Loucy (cell line): Measurements from ENCODE around the gene CXCL1.

Experiments used
- H2AFZ ChIP-seq: fragments of 200-600 bp; sonication (generic); 2 replicates; pipeline ENCODE4 v1.6.0; 2016; ENCODE audit warnings: antibody characterized with exemption, mild to moderate bottlenecking, low read length, moderate library complexity
- H3F3A ChIP-seq: fragments of 200-600 bp; 2 replicates; pipeline ENCODE4 v1.6.0; 2016; ENCODE audit warnings: antibody characterized with exemption, low read depth, mild to moderate bottlenecking
- H3K27me3 ChIP-seq: fragments of 200-600 bp; sonication (generic); 2 replicates; pipeline ENCODE4 v1.6.1; 2014; ENCODE audit warnings: low read length, mild to moderate bottlenecking; ENCODE audit not compliant: insufficient read depth, poor library complexity, severe bottlenecking
- H3K36me3 ChIP-seq: fragments of 200-600 bp; sonication (generic); 2 replicates; pipeline ENCODE4 v1.6.1; 2016; ENCODE audit warnings: low read length; ENCODE audit not compliant: insufficient read depth
- H3K4me1 ChIP-seq: fragments of 200-600 bp; sonication (generic); 2 replicates; pipeline ENCODE4 v1.5.1; 2014; ENCODE audit warnings: low read length, mild to moderate bottlenecking; ENCODE audit not compliant: insufficient read depth, poor library complexity, severe bottlenecking
- H3K4me2 ChIP-seq: fragments of 200-600 bp; sonication (generic); 2 replicates; pipeline ENCODE4 v1.6.0; 2014; ENCODE audit warnings: antibody characterized with exemption, low read length, low read depth, mild to moderate bottlenecking; ENCODE audit not compliant: poor library complexity, severe bottlenecking
- H3K4me3 ChIP-seq: fragments of 200-600 bp; sonication (generic); 2 replicates; pipeline ENCODE4 v1.5.1; 2014; ENCODE audit warnings: low read length, mild to moderate bottlenecking, mixed read lengths; ENCODE audit not compliant: poor library complexity, severe bottlenecking
- H3K79me2 ChIP-seq: fragments of 200-600 bp; sonication (generic); 2 replicates; pipeline ENCODE4 v1.6.1; 2014; ENCODE audit warnings: low read length; ENCODE audit not compliant: insufficient read depth
- H3K9ac ChIP-seq: fragments of 200-600 bp; sonication (generic); 2 replicates; pipeline ENCODE4 v1.6.0; 2014; ENCODE audit warnings: mild to moderate bottlenecking, low read depth, low read length, moderate library complexity; ENCODE audit not compliant: poor library complexity, severe bottlenecking
- H3K9me2 ChIP-seq: fragments of 200-600 bp; sonication (generic); replicated peaks from 2 replicates; pipeline ENCODE4 v1.6.1; 2016; ENCODE audit warnings: low read depth, low read length, mixed read lengths
- H3K9me3 ChIP-seq: fragments of 200-600 bp; sonication (generic); 2 replicates; pipeline ENCODE4 v1.6.1; 2014; ENCODE audit warnings: mild to moderate bottlenecking, antibody characterized with exemption, low read length, low read depth; ENCODE audit not compliant: insufficient read depth
- H4K20me1 ChIP-seq: fragments of 200-600 bp; sonication (generic); 2 replicates; pipeline ENCODE4 v1.6.0; 2014; ENCODE audit warnings: antibody characterized with exemption, low read length, mild to moderate bottlenecking; ENCODE audit not compliant: insufficient read depth, poor library complexity, severe bottlenecking
- EZH2phosphoT487 ChIP-seq: fragments of 200-600 bp; IDR thresholded peaks from 2 replicates; pipeline ENCODE4 v1.6.1; 2018; ENCODE audit warnings: antibody characterized with exemption, mild to moderate bottlenecking, moderate library complexity, borderline replicate concordance
- TF ChIP-seq, protein P1 (sequence below): fragments of 200-600 bp; sonication (generic); conservative IDR thresholded peaks from 2 replicates; pipeline ENCODE4 v1.5.1; 2014; ENCODE audit warnings: mild to moderate bottlenecking, antibody characterized with exemption, low read length

The CXCL1 gene

DNA sequence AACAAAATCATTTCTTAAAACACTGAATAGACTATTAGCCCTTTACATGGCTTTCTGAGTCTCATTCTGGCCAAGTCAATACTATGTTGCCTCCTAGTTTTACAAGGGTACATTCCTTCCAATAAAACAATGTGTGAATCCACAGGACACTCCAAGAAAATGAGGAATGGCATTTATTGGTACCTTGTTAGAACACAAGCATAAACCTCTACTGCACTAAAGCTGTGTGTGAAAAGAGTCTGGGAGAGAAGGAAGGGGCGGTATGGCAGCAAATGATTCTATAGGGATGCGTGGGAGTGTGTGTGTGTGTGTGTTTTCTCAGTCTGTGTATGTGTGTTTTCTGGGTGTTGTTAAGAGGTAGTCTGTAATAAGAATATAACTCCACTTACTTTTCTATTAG, 48.9 kb downstream of the CXCL1 start:
- no peaks in the 10 kb centered on the region for H3K79me2 ChIP-seq
- no peak overlapping the region for H3K4me3 ChIP-seq
- no peaks in the 10 kb centered on the region for H3K36me3 ChIP-seq
- TF ChIP-seq, protein P1, sequence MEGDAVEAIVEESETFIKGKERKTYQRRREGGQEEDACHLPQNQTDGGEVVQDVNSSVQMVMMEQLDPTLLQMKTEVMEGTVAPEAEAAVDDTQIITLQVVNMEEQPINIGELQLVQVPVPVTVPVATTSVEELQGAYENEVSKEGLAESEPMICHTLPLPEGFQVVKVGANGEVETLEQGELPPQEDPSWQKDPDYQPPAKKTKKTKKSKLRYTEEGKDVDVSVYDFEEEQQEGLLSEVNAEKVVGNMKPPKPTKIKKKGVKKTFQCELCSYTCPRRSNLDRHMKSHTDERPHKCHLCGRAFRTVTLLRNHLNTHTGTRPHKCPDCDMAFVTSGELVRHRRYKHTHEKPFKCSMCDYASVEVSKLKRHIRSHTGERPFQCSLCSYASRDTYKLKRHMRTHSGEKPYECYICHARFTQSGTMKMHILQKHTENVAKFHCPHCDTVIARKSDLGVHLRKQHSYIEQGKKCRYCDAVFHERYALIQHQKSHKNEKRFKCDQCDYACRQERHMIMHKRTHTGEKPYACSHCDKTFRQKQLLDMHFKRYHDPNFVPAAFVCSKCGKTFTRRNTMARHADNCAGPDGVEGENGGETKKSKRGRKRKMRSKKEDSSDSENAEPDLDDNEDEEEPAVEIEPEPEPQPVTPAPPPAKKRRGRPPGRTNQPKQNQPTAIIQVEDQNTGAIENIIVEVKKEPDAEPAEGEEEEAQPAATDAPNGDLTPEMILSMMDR, result no peak
- no peak for TF ChIP-seq EZH2phosphoT487
- no peaks in the 10 kb centered on the region for H3K4me1 ChIP-seq
- no peaks in the 10 kb centered on the region for H3K27me3 ChIP-seq
- H3F3A ChIP-seq, result no peaks in the 10 kb centered on the region
- H2AFZ ChIP-seq, result no peak overlapping the region
- H3K9ac ChIP-seq, result no peak overlapping the region
- H3K9me3 ChIP-seq, result no peaks in the 10 kb centered on the region
- no peak overlapping the region for H3K4me2 ChIP-seq
- H3K9me2 ChIP-seq, result no peaks in the 10 kb centered on the region
- no peaks in the 10 kb centered on the region for H4K20me1 ChIP-seq

DNA sequence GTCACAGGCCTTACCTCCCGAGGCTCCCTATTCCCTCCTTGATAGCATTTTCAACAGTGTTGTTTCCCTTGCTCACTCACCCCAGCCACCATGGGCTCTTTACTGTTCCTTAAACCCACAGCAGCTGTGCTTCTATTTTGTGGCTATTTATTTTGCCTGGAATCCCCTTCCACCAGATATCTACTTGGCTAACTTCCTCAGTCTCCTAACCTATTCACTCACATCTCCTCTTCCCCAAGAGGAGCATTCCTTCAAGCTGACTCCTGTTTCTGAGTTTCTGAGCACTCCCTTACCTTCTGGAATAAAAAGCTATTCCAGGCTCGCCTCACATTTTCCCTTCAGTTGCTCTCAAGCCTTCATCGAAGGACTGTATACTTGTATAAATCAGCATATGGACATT, 50.5 kb downstream of the CXCL1 start:
- TF ChIP-seq, protein P1, result no peak
- TF ChIP-seq EZH2phosphoT487, result no peak
- H3K27me3 ChIP-seq, result no peaks in the 10 kb centered on the region
- no peaks in the 10 kb centered on the region for H3K36me3 ChIP-seq
- no peak overlapping the region for H2AFZ ChIP-seq
- no peaks in the 10 kb centered on the region for H4K20me1 ChIP-seq
- H3K4me2 ChIP-seq, result no peak overlapping the region
- no peaks in the 10 kb centered on the region for H3K4me1 ChIP-seq
- H3K9ac ChIP-seq, result no peak overlapping the region
- H3K9me2 ChIP-seq, result no peaks in the 10 kb centered on the region
- no peaks in the 10 kb centered on the region for H3F3A ChIP-seq
- no peaks in the 10 kb centered on the region for H3K79me2 ChIP-seq
- H3K9me3 ChIP-seq, result no peaks in the 10 kb centered on the region
- H3K4me3 ChIP-seq, result no peak overlapping the region
